Transverse colon (tissue), 4 donors: ENCODE measurements around the gene POLR2I. TPM values are rescaled to one million over a fixed set of nuclear protein-coding genes. Genes with fewer than 3 reads are reported as not detected.

Experiments used
- DNase-seq: peaks from one replicate; pipeline ENCODE4 v3.0.0-alpha.2; 2019
- H3K27ac ChIP-seq, 4 donors: fragments of 200-600 bp; sonication (generic); 2 replicates each; pipeline ENCODE4 v1.5.1; 2016 to 2018; ENCODE audit warnings: inconsistent platforms in 4 of 4
- H3K27me3 ChIP-seq: fragments of 200-600 bp; sonication (generic); 2 replicates; pipeline ENCODE4 v1.5.1; 2017; ENCODE audit warnings: inconsistent platforms
- H3K36me3 ChIP-seq, 4 donors: fragments of 200-600 bp; sonication (generic); 2 replicates each; pipeline ENCODE4 v1.5.1; 2017 to 2019; ENCODE audit warnings: inconsistent platforms in 4 of 4
- H3K4me1 ChIP-seq, 4 donors: fragments of 200-600 bp; sonication (generic); 2 replicates each; pipeline ENCODE4 v1.5.1; 2017 to 2020; ENCODE audit warnings: inconsistent platforms in 4 of 4
- H3K4me3 ChIP-seq, 4 donors: fragments of 200-600 bp; sonication (generic); 1 replicate in 1 of 4; 2 replicates in 3 of 4; pipeline versions ENCODE4 v1.5.1 to v1.6.1; 2017 to 2019; ENCODE audit warnings: inconsistent platforms in 4 of 4
- H3K9me3 ChIP-seq, 2 donors: fragments of 200-600 bp; sonication (generic); 2 replicates each; pipeline ENCODE4 v1.5.1; 2017 to 2019; ENCODE audit warnings: inconsistent platforms in 2 of 2
- EP300 ChIP-seq: sonication (generic); formaldehyde crosslinking; IDR thresholded peaks from one replicate; pipeline ENCODE4 v1.6.1; 2017; ENCODE audit warnings: antibody characterized with exemption, low read depth
- POLR2A ChIP-seq: fragments of 450-650 bp; IDR thresholded peaks from one replicate; pipeline ENCODE4 v1.6.1; 2016; ENCODE audit warnings: antibody characterized with exemption, mild to moderate bottlenecking, moderate library complexity
- POLR2AphosphoS5 ChIP-seq, 3 donors: sonication (generic); formaldehyde crosslinking; IDR thresholded peaks; one replicate each; pipeline ENCODE4 v1.6.1; 2016; ENCODE audit warnings: antibody characterized with exemption in 3 of 3
- WGBS, 2 donors: methylation state at CpG; one replicate each; pipeline ENCODE4 v1.1.5; 2018; ENCODE audit warnings: low coverage in 1 of 2; 5-methylcytosine and 5-hydroxymethylcytosine counted together
- in situ Hi-C, 4 donors: fragments of 200-750 bp; cut with MboI; loops; one replicate each; pipeline versions ENCODE4 v1.15.0 to v1.15.1; 2017; ENCODE audit warnings: low sequenced_read_pairs in 3 of 4, low pct_ligation_motif_present in 1 of 4, low pct_unique_long_range_greater_than_20kb in 1 of 4
- intact Hi-C: fragments of 100-400 bp; cut with DNase I; formaldehyde crosslinking; loops from one replicate; pipeline ENCODE4 v1.15.1; 2023; ENCODE audit warnings: low total_unique reads
- total RNA-seq, 4 donors: library from RNA; depleted of rRNA; stranded (reverse); fragments of >200 nt; gene quantifications; one replicate each; pipeline ENCODE4 v1.1.0, GENCODE V29; 2016
- TF ChIP-seq, protein P1 (sequence below), 5 experiments: fragments of 200-600 bp in 3 of 5; fragments of 450-650 bp in 2 of 5; sonication (generic) in 3 of 5; IDR thresholded peaks; 1 replicate in 2 of 5; 2 replicates in 3 of 5; pipeline ENCODE4 v1.5.1; 2016 to 2017; ENCODE audit warnings: antibody characterized with exemption in 5 of 5, inconsistent platforms in 3 of 5, mild to moderate bottlenecking in 2 of 5, moderate library complexity in 1 of 5

POLR2I gene
- total RNA-seq, 4 donors from 2014 or later: 15.1 to 44.9 (median 44.0) TPM; not detected in 1

DNA sequence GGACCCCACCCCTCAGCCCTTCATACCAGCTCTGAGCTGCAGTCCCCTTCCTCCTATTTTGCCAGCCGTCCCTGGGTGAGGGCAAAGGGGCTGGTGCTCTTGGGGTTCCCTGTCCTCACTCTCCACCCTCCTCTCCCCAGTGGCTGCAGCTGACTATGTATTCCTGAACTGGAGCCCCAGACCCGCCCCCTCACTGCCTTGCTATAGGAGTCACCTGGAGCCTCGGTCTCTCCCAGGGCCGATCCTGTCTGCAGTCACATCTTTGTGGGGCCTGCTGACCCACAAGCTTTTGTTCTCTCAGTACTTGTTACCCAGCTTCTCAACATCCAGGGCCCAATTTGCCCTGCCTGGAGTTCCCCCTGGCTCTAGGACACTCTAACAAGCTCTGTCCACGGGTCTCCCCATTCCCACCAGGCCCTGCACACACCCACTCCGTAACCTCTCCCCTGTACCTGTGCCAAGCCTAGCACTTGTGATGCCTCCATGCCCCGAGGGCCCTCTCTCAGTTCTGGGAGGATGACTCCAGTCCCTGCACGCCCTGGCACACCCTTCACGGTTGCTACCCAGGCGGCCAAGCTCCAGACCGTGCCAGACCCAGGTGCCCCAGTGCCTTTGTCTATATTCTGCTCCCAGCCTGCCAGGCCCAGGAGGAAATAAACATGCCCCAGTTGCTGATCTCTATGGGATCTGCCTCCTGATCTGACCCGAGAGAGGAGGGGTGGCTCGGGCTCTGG is 35.2 kb upstream of the POLR2I start:
- no peak overlapping the region for H3K4me3 ChIP-seq
- intact Hi-C loops (no loop called here), in situ Hi-C loops (no loop called here)
- H3K27ac ChIP-seq: no peak overlapping the region
- no peaks in the 10 kb centered on the region for H3K27me3 ChIP-seq
- 81 to 100% methylated on average over 1 to 13 of the region's 13 CpGs for WGBS, 2 donors
- peaks cover 0 to 4% (median 4%) of the 10 kb centered on the region in 4 donors for H3K4me1 ChIP-seq
- no peaks in the 10 kb centered on the region for H3K9me3 ChIP-seq
- no peak for DNase-seq
- peaks cover 0 to 45% (median 20%) of the 10 kb centered on the region in 4 donors for H3K36me3 ChIP-seq
- TF ChIP-seq, protein P1, sequence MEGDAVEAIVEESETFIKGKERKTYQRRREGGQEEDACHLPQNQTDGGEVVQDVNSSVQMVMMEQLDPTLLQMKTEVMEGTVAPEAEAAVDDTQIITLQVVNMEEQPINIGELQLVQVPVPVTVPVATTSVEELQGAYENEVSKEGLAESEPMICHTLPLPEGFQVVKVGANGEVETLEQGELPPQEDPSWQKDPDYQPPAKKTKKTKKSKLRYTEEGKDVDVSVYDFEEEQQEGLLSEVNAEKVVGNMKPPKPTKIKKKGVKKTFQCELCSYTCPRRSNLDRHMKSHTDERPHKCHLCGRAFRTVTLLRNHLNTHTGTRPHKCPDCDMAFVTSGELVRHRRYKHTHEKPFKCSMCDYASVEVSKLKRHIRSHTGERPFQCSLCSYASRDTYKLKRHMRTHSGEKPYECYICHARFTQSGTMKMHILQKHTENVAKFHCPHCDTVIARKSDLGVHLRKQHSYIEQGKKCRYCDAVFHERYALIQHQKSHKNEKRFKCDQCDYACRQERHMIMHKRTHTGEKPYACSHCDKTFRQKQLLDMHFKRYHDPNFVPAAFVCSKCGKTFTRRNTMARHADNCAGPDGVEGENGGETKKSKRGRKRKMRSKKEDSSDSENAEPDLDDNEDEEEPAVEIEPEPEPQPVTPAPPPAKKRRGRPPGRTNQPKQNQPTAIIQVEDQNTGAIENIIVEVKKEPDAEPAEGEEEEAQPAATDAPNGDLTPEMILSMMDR (IDR thresholded peaks at IDR 0.05): no peak
- TF ChIP-seq POLR2AphosphoS5 (IDR thresholded peaks at IDR 0.05) (no peak), POLR2A (no peak), EP300 (no peak)

DNA sequence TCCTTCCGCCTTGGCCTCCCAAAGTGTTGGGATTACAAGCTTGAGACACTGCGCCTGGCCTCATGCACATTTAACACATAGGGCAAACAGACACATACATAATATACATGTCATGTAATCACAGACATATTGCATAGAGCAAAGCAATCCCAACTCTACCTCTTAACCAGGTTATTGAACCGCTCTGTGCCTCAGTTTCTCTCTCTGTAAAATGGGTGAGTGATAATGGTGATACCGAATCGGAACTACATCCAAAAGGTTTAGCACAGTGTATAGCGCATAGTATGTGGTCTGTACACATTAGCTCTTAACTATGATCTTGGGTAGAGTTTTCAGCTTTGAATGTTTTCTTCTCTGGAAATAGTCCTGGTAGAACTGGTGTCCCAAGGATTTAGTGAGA is 29.9 kb upstream of the POLR2I start:
- intact Hi-C loops: no loop called here
- Histone ChIP-seq H3K4me1 (peaks cover 3 to 8% (median 7%) of the 10 kb centered on the region in 4 donors), H3K4me3 (no peak overlapping the region), H3K36me3 (peaks cover 0 to 60% (median 24%) of the 10 kb centered on the region in 4 donors), H3K9me3 (no peaks in the 10 kb centered on the region), H3K27me3 (no peaks in the 10 kb centered on the region), H3K27ac (no peak overlapping the region)
- in situ Hi-C loops: no loop called here
- no peak for DNase-seq
- 98 to 100% methylated on average over 5 to 6 of the region's 6 CpGs for WGBS, 2 donors
- TF ChIP-seq POLR2A: no peak
- no peak for TF ChIP-seq POLR2AphosphoS5 (IDR thresholded peaks at IDR 0.05)

DNA sequence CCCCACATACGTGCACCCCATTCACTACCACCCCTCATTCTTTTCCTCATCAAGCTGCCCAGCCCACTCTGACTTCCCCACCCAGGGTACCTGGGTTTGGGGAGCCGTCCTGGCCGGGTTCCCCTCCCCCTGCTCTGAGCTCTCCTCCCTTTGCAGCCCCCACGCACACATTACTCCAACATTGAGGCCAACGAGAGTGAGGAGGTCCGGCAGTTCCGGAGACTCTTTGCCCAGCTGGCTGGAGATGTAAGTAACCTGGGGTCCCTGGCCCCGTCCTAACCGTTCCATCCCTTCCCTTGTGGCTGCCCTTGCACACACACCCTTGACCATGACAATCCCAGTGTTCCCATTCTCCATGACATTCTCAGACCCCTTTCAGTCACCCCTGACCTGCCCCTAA is 27.8 kb upstream of the POLR2I start:
- H3K4me1 ChIP-seq: peaks cover 3 to 15% (median 13%) of the 10 kb centered on the region in 4 donors
- H3K4me3 ChIP-seq: no peak overlapping the region
- no peaks in the 10 kb centered on the region for H3K9me3 ChIP-seq
- intact Hi-C loops (no loop called here), in situ Hi-C loops (no loop called here)
- peaks cover 0 to 45% (median 22%) of the 10 kb centered on the region in 4 donors for H3K36me3 ChIP-seq
- H3K27me3 ChIP-seq: no peaks in the 10 kb centered on the region
- TF ChIP-seq POLR2AphosphoS5 (IDR thresholded peaks at IDR 0.05): no peak
- no peak for TF ChIP-seq EP300
- TF ChIP-seq, protein P1 (IDR thresholded peaks at IDR 0.05): no peak
- no peak for TF ChIP-seq POLR2A
- WGBS, 2 donors: 92 to 100% methylated on average over 2 to 9 of the region's 9 CpGs
- DNase-seq: no peak
- H3K27ac ChIP-seq: no peak overlapping the region

DNA sequence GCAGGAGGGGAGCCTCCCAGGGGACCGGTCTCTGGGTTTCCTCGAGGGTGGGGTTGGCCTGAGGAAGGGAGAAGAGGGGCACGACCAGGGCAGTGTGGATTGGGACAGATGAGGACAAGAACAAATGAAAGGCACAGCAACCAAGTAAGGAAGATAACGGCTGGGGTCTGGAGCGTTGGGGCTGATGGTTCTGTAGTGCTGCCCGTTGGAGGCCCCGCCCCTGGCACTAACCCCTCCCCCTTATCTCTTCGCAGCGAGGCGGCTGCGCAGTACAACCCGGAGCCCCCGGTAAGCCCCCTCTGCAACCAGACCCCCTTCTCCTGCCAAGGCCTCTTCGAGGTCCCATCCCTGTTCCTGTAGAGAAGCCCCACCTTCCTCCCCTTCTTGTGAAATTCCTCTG is 27.4 kb upstream of the POLR2I start:
- intact Hi-C loops: no loop called here
- no peaks in the 10 kb centered on the region for H3K27me3 ChIP-seq
- 90 to 94% methylated on average over 10 to 14 of the region's 14 CpGs for WGBS, 2 donors
- peaks cover 0 to 41% (median 20%) of the 10 kb centered on the region in 4 donors for H3K36me3 ChIP-seq
- peaks cover 3 to 20% (median 18%) of the 10 kb centered on the region in 4 donors for H3K4me1 ChIP-seq
- TF ChIP-seq EP300 (no peak), POLR2AphosphoS5 (IDR thresholded peaks at IDR 0.05) (no peak), POLR2A (no peak)
- TF ChIP-seq, protein P1 (IDR thresholded peaks at IDR 0.05): no peak
- no peak for DNase-seq
- in situ Hi-C loops: no loop called here
- no peak overlapping the region for H3K4me3 ChIP-seq
- H3K27ac ChIP-seq: peak overlapping the region in 2 of 4 donors; percentile 98 to 99
- no peaks in the 10 kb centered on the region for H3K9me3 ChIP-seq
